HG03103 (cell line): Measurements from ENCODE around the gene MAGI2.
"Not testable (repeated sequence)": the region's sequence is repeated elsewhere in the genome, so short reads cannot be mapped to it uniquely, and the experiment has no call there.

ENCODE experiments used
- ATAC-seq: cut with Tn5 transposase; IDR thresholded peaks from one replicate; pipeline ENCODE4 v1.9.1; 2021; ENCODE audit warnings: low read depth; ENCODE audit not compliant: unreplicated experiment

The MAGI2 gene

DNA sequence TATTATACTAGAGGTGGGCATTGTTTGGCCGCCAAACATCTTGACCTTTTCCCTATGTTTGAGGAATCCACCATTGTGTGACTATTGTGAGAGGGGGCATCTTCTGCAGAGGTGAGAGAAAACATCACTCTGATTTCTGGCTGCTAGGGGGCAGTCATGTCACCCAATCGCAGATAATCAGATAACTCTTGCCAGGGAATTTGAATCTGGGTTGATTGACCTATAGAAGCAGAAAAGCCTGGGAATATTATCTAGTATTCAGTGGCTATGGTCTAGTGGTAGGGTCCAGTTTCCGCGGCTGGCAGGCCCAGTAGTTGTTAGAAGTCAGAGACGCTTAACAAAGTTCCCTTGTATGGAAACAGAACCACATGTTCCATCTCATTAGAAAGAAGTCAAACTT, 846.4 kb downstream of the MAGI2 start:
- no peak for ATAC-seq

DNA sequence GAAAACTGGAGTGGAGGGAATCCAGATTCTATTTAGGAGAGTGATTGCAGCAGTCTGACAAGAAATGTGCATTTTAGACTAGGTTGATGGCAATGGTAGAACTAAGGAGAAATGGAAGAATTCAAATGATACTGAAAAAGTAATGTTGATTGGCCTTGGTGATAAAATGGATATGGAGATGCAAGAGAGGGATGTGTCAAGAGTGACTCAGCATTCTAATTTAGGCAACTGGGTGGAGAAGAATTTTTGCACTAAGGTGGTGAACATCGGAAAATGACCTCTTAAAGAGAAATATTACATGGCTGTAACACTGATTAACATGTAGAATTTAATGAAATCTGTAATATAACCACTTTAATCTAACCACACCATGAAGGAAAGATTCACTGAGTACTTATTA, 848.3 kb downstream of the MAGI2 start:
- no peak for ATAC-seq

DNA sequence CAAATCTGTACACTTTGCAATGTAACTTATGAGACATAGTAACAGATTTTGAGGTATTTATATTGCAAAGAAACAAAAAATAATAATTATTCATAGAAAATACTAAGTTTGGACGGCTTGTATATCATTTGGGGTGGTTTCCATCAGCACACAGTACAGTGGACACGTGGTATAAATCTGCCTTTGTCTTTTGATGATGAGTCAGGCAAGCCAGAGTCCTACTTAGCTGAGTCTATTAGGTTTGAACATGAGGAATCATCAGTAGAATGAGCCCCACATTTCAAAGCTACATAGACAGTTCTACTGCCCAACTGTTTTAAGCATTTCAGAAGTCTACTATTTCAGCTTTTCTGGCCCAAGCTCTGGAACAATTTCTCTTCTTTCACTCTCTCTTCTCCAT, 851.7 kb downstream of the MAGI2 start:
- ATAC-seq: no peak

DNA sequence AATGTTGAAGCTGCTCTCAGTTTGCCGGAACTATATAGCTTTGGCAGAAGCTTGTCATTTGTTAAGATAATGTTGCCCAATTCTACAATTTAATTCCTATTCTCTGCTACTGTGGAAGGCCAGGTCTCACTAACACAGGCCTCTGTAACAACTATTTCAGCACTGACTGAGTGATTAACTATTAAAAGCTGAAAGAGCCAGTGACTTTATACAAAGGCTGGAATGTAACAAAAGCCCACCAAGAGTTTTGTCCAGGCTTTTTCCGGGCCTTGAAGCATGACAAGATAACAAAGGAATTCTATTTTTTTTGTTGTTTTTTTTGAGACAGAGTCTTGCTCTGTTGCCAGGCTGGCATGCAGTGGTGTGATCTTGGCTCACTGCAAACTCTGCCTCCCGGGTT, 859.3 kb downstream of the MAGI2 start:
- ATAC-seq: no peak

DNA sequence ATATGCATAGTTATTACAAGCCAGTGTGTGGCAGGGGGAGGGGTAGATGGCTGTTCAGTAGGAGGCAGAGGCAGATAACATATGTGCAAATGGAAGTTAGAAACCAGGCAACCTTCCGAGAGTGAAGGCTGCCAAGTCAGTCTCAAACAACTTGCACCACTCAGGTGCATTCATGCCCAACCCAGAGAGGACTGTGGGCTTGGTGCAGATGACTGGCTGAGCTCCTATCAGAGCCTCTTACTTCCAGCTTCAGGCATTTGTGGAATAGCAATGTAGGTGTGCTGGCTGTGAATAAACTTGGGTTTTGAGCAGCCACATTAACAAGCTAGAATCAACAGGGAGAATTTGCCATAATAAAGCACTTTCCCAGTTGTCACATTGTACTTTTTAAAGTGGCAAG, 865.1 kb downstream of the MAGI2 start:
- ATAC-seq: no peak

DNA sequence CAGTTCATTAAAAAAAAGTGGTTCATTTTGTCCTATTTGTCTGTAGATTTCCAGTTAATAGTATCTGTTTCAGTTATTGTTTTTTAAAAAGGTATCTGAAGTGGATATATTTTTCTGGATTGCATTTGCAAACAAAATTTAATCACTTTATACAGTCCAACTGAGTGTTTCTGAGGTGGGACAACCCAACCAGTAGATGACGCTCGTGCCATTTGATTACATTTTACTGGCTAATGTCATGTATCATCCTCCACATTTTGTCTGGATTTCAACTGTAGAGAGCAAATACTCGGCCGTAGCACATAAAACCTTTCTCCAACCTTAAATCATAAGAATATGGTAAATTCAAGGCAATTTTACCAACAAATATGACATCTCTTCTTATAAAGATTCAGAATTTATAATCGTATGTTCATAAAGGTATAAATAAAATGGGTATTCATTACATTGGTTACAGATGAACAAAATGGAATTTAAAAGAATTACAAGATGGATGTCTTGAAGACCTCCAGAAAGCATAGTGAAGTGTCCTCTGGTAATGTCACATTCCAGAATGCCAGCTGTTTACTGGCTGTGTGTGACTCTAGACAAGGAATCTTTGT, 865.9 kb downstream of the MAGI2 start:
- ATAC-seq: no peak

DNA sequence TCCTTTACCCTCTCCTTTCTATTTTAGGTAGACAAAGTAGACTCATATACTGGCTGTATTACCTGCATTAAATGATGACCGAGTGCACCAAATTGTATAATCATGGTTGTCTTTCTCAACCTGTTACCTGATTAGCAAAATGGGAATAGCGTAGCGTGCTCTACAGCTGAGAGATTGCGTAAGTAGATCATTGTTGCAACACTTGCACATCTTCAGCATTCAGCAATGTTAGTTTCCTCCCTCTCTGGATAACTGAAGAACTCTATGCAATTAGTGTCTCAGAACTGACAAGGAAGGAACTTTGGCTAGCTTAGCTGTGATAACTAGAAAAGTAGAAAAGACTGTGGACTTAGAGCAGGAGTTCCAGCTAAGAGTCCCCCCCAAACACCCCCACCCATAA, 867.5 kb downstream of the MAGI2 start:
- no peak for ATAC-seq

DNA sequence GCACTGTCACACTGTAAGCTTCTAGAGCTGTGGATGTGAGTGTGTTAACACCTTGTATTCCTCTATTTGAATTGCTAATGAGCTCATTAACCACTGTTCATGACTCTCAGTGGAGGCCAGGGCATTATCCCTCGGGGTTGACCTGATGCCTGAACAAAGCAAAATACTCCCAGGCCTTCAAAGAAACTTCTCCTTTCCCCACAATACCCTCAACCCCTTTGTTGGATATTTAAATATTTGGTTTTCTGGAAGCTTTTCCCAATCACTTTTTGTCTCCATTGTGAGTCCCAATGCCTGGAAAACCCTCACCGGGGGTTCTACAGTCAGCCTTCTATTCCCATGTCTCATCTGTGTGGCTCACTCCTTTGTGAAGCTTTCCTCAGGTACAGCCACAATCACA, 874.8 kb downstream of the MAGI2 start:
- no peak for ATAC-seq

DNA sequence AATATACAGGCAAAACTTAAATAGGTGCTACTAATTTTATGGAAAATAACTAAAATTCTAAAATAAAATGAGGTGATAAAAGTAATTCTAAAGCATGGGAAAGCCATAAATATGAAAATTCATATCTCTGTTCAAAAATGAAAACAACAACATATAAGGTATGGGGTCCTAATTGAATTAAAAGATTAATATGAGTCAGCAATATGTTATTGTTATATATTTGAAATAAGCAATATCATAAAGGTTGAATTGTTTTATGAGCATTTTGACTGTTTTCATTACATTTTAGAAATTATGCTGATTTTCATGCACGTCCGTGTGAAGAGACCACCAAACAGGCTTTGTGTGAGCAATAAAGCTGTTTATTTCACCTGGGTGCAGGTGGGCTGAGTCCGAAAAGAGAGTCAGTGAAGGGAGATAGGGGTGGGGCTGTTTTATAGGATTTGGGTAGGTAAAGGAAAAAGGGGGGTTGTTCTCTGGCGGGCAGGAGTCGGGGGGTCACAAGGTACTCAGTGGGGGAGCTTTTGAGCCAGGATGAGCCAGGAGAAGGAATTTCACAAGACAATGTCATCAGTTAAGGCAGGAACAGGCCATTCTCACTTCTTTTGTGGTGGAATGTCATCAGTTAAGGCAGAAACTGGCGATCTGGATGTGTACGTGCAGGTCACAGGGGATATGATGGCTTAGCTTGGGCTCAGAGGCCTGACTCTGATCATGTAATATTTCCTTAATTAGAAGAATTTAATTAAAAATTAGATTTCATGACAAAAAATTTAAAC, 876.1 kb downstream of the MAGI2 start:
- ATAC-seq: not testable (repeated sequence)

DNA sequence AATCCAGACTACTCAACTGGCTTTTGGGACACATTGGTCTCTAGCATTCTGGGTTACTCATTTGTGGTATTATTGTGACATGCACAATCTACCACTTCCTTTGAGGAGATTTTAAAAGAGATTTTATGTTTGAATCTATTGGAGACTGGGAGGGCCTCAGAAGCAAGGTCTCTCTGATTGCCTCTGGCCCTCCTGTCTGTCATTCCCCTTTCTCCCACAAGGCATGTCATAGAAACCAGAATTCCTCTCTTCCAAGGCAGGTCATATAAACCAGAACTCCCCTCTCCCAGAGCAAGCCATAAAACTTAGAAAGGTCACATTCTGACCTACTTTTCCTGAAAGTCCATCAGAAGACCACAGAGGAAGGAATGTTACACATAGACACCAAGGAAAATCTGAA, 877.2 kb downstream of the MAGI2 start:
- ATAC-seq: no peak

DNA sequence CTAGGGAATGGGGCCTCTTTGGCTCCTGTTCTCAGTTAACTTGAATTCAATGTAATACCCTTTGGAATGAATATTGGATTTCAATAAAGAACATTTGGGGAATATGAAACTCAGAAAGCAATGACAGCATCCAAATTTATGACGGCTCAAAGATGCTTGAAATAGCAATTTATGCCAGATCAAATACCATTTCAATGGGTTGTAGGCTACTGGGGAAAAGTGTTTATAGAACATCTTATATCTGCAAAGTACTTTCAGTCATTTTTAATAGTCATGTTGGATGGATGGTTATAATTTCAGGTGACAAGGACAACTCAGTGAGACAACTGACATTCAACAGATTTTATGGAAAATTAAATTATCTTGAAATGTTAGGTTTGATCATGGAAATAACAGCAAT, 882.2 kb downstream of the MAGI2 start:
- ATAC-seq: no peak

DNA sequence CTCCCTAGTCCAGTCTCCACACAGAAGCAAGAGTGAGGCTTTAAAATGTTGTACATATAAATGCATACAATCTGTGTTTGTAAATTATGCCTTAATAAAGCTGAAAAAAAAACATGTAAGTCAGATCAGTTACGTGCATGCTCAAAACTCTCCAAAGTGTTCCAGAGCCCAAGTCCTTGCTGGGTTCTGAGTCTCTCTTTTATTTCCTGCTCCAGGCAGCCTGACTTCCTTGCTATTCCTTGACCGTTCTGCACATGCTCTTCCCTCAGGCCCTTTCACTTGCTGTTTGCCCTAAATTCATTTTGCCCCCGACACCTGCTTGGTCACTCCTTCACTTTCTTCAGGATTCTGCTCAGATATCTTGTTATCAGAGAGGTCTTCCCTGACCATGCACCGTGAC, 884.8 kb downstream of the MAGI2 start:
- ATAC-seq: no peak

DNA sequence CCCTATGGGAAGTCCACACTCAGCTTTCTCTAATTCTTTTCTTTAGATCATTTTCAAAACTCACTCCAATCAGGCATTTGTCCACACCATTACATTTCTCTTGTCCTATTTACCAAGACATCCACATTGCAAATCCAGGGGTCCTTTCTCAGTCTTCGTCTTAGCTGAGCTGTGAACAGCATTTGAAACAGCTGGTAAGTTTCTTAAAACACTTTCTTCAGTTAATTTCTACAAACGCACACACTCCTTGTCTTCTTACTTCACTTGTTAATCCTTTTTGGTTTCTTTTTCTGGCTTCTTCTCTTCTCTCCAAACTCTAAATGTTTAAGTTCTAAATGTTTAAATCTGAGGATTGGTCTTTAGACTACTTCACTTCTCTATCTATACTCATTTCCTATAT, 885.6 kb downstream of the MAGI2 start:
- ATAC-seq: no peak

DNA sequence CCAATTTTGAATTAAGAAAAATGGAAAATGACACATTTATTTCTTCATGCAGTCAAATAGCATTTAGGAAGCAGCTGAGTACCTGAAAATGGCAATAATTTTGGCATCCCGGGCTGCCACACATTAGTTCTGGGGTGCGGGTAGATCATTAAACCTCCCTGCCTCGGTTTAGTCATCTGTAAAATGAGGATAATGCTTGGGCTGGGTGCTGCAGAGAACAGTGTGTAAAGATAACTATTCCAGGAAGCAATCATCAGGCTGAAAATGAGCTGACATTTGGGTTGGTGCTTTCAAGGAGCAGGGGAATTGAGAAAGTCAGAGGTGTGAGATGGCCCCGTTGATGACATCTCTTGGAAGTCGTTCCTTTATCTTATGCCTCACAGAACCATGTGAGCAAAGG, 887.7 kb downstream of the MAGI2 start:
- no peak for ATAC-seq

DNA sequence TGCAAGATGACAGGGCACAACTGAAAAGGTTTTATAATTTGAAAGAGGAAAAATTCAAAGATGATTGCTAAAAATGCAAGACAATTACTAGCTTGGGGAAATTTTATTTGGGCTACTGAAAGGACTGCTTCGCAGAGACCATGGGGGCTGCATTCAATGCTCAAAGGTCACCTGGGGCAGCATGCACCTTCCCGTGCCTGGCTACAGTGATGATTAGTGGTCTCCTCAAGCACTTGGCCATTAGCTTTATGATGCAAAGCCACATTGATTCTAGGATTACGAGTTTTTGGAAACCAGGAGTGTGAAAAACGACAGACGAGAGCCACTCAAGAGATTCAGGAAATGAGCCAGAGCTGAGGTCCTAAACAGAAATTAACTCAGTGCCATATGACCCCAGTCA, 890.3 kb downstream of the MAGI2 start:
- ATAC-seq: no peak

DNA sequence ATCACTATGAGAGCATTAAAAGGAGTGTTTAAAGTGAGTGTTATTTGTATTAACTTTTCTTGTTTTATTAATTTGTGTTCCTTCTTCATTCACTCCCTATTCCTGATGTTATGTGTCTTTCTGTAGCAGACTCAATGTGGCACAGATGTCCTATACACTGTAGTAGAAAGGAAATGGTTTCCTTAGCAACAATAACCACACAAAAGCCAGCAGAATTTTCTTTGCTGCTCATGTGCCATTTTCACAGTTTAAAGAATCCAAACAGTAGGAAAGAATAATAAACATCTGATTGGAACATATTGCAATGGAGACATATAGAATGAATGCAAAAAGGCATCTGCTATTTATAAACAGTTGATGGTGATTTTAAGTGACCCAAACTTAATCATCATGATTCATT, 891.3 kb downstream of the MAGI2 start:
- no peak for ATAC-seq

DNA sequence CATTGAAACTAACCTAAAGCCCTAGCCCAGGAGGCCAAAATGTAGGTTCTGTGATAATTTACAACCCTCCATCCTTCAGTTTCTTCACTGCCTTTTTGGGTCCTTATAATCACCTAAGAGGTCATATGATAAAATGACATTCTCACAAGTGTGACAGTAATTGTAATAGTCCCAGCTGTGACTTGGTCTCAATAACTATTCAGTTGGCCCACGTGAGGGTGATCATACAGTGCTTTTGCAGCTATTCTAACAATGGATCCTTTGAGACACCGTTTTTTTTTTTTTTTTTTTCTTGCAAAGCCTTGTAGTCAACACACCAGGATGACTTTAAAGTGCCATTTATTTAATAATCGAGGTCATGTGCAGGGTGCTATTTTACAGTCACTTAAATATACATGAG, 894.9 kb downstream of the MAGI2 start:
- ATAC-seq: no peak

DNA sequence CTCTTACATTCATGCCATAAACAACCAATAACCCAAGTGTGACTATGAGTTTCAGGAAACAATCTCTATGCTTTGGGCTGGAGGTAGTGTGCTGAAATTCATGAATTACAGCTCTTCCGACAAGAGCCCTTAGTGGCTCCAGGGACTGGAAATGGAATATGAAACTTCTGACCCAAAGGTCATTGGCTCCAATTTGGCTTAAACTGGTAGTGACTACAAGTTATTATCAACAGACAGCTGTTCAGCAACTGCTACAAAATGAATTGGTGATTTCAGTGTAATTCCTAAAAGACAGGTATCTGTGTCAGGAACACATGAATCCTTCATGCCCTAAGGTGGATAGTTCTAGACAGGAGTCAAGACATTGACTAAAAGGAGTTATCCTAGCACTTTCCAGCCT, 909.5 kb downstream of the MAGI2 start:
- no peak for ATAC-seq

DNA sequence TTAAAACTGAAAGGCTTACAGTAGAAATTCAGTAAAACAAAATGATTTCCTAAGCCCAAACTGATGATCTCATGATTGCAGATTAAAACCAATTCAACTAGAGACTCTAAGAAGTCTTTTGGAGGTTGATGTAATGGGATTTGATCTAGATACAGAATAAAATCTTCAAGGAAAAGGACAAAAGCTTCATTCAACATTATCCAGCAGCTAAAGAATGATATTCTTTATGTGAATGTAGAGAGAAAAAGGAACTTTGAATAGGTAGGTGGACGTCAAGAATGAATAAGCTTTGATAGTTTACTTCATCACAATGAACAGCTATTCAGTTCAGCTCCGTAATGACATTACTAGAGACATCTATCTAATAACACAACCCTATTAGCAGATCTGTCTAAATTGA, 910.5 kb downstream of the MAGI2 start:
- ATAC-seq: no peak

DNA sequence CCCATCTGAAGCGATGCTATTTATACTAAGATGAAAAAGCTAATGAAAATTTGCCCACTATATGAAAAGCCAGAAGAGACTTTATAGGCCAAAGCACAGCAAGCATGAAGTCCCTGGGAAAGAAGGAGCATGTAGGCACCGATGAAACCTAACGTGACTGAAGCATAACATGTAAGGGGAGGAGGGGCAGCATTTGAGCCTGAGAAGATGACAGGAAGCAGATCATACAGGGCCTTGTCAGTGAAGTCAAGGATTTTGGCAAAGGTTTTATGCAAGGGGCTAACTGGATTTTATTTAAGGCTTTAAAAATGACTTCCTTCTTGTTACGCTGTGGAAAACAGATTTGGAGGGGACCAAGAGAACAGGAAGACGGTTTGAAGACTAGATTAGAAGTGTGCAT, 910.9 kb downstream of the MAGI2 start:
- ATAC-seq: no peak

DNA sequence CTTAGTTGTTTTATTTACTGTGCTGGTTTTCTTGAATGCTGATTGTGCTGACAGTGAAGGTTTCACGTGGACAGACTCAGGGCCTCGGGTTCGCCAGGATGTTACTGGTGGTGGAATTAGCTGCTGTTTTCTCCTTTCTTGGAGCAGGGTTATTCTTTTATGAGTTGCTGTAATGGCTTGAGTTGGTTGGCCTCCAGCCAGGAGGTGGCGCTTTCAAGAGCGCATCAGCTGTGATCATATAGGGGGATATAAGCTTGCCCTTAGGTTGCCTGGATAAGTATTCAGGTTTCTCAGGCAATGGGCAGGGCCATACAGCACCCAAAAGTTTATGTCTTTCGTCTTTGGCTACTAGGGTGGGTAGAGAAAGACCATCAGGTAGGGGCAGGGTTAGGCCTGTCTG, 913.6 kb downstream of the MAGI2 start:
- no peak for ATAC-seq

DNA sequence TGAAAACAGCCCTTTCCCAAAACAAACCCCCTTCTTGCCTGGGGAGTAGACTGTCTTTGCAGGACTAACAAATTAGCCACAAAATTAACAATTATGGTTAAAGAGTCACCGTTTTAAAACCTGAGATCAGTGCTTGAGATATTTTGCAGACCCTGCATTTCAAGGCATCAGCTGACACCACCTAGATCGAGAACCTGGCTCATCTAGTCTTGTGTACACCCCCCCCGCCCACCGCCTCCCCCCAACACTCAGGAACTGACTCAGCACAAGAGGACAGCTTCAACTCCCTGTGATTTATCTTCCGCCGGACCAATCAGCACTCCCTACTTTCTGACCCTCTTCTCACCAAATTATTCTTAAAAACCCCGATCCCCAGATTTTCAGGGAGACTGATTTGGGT, 917.8 kb downstream of the MAGI2 start:
- no peak for ATAC-seq

DNA sequence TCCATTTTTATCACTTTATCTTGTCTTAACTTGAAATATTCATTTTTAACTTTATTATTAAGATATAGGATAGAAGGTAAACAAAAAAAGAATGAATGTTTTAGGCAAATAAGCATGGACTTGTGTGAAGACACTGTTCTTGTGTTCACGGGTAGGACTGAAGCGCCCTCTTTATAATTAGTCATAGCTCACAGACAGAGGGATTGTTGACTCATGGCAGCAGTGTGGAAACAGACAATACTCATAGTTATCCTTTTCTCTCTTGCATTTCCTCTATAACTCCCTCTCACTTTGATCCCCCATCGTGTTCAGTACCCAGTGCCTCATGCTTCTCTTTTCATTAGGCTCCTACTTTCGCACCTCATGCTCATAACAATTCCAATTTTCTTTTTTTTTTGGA, 923.1 kb downstream of the MAGI2 start:
- no peak for ATAC-seq
